GM12878 (cell line): ENCODE data around the gene CLECL1. TPM values are rescaled to one million over a fixed set of nuclear protein-coding genes. Genes with fewer than 3 reads are reported as not detected.
A peak's percentile ranks its signal among the peaks of the same experiment; 100 is the strongest.

Experiments used
- BCLAF1 ChIP-seq: fragments of 450-650 bp; IDR thresholded peaks from 2 replicates; pipeline ENCODE4 v1.6.1; 2017; ENCODE audit warnings: antibody characterized with exemption, mild to moderate bottlenecking, moderate library complexity
- CREM ChIP-seq: IDR thresholded peaks from 2 replicates; pipeline ENCODE4 v1.6.1; 2014; ENCODE audit warnings: antibody characterized with exemption, low read depth
- DPF2 ChIP-seq: fragments of 450-650 bp; IDR thresholded peaks from 2 replicates; pipeline ENCODE4 v1.6.1; 2017; ENCODE audit warnings: mild to moderate bottlenecking
- FOXK2 ChIP-seq: fragments of 450-650 bp; IDR thresholded peaks from 2 replicates; pipeline ENCODE4 v1.6.1; 2017; ENCODE audit warnings: mild to moderate bottlenecking, moderate library complexity
- GATAD2B ChIP-seq: fragments of 450-650 bp; conservative IDR thresholded peaks from 2 replicates; pipeline ENCODE4 v1.6.1; 2017; ENCODE audit warnings: low read depth, mild to moderate bottlenecking, moderate library complexity
- HCFC1 ChIP-seq: fragments of 150-350 bp; IDR thresholded peaks from 2 replicates; pipeline ENCODE4 v1.6.1; 2014; ENCODE audit warnings: low read length
- IKZF2 ChIP-seq, 2 experiments: fragments of 450-650 bp; IDR thresholded peaks; 2 replicates each; pipeline ENCODE4 v1.6.1; 2017; ENCODE audit warnings: mild to moderate bottlenecking in 2 of 2, moderate library complexity in 2 of 2
- IRF4 ChIP-seq: IDR thresholded peaks from 2 replicates; pipeline ENCODE4 v1.6.1; 2011; ENCODE audit warnings: low read depth, low read length
- MEF2B ChIP-seq: fragments of 450-650 bp; IDR thresholded peaks from 2 replicates; pipeline ENCODE4 v1.6.1; 2018; ENCODE audit warnings: mild to moderate bottlenecking, moderate library complexity; ENCODE audit not compliant: partially characterized antibody, poor library complexity, severe bottlenecking
- MYB ChIP-seq: fragments of 150-350 bp; IDR thresholded peaks from 2 replicates; pipeline ENCODE4 v1.6.1; 2014; ENCODE audit warnings: mild to moderate bottlenecking, low read depth, low read length, borderline replicate concordance
- PAX5 ChIP-seq: IDR thresholded peaks from 2 replicates; pipeline ENCODE4 v1.6.1; 2011; ENCODE audit warnings: low read depth, low read length, borderline replicate concordance
- PML ChIP-seq: IDR thresholded peaks from 2 replicates; pipeline ENCODE4 v1.6.1; 2012; ENCODE audit warnings: low read length, inconsistent platforms
- POLR2A ChIP-seq: IDR thresholded peaks from 2 replicates; pipeline ENCODE4 v1.6.1; 2011; ENCODE audit warnings: low read depth, mild to moderate bottlenecking, low read length
- POLR2AphosphoS2 ChIP-seq: IDR thresholded peaks from 2 replicates; pipeline ENCODE4 v1.6.1; 2011; ENCODE audit warnings: low read depth, mild to moderate bottlenecking, low read length, improper control_type of control experiment, moderate library complexity
- REST ChIP-seq: IDR thresholded peaks from 2 replicates; pipeline ENCODE4 v1.6.1; 2012; ENCODE audit warnings: mild to moderate bottlenecking, low read depth, low read length
- RUNX3 ChIP-seq: IDR thresholded peaks from 2 replicates; pipeline ENCODE4 v1.6.1; 2012; ENCODE audit warnings: low read length, inconsistent platforms
- TAF1 ChIP-seq: IDR thresholded peaks from 2 replicates; pipeline ENCODE4 v1.6.1; 2011; ENCODE audit warnings: mild to moderate bottlenecking, low read depth, low read length, borderline replicate concordance
- TCF3 ChIP-seq: IDR thresholded peaks from 2 replicates; pipeline ENCODE4 v1.6.1; 2012; ENCODE audit warnings: low read depth, mild to moderate bottlenecking, low read length, borderline replicate concordance; ENCODE audit not compliant: insufficient read depth
- ZBTB11 ChIP-seq: fragments of 450-650 bp; formaldehyde crosslinking; IDR thresholded peaks from 2 replicates; pipeline ENCODE4 v1.5.0; 2022; ENCODE audit warnings: mild to moderate bottlenecking, missing genetic modification characterization
- ZNF217 ChIP-seq: fragments of 450-650 bp; IDR thresholded peaks from 2 replicates; pipeline ENCODE4 v1.6.1; 2017; ENCODE audit warnings: antibody characterized with exemption, mild to moderate bottlenecking
- polyA plus RNA-seq, 11 experiments: library from polyadenylated mRNA; depleted of rRNA in 4 of 11; unstranded in 6 of 11; stranded (reverse) in 5 of 11; fragments of >200 nt; fragmentation: Nextera tagmentation in 4 of 11; fragmentation: Illumina TruSeq in 1 of 11; extraction: Ambion mirVana in 4 of 11; extraction: Trizol in 1 of 11; gene quantifications; 1 replicate in 1 of 11; 2 replicates in 10 of 11; pipeline versions ENCODE4 v1.2.1 to v1.2.3, GENCODE V29; 2011 to 2016; ENCODE audit warnings: inconsistent platforms in 2 of 11, missing spikeins in 2 of 11, low read depth in 1 of 11
- total RNA-seq, 4 experiments: library from RNA; depleted of rRNA in 3 of 4; stranded (reverse); fragments of >200 nt in 3 of 4; fragmentation: Illumina TruSeq in 1 of 4; extraction: Trizol in 1 of 4; gene quantifications; 2 replicates each; pipeline versions ENCODE4 v1.2.1 to v1.2.3, GENCODE V29; 2013 to 2021
- TF ChIP-seq, protein P1 (sequence below): fragments of 450-650 bp; IDR thresholded peaks from 2 replicates; pipeline ENCODE4 v1.6.1; 2017; ENCODE audit warnings: mild to moderate bottlenecking, low read depth, inconsistent platforms; ENCODE audit not compliant: poor library complexity, severe bottlenecking

The CLECL1 gene
- total and polyA plus RNA-seq, 10 of the 15 experiments (the other 5 are each of a cell fraction or from before 2014, with no cell fraction given) = 4.6 to 56.5 (median 46.4) TPM

DNA sequence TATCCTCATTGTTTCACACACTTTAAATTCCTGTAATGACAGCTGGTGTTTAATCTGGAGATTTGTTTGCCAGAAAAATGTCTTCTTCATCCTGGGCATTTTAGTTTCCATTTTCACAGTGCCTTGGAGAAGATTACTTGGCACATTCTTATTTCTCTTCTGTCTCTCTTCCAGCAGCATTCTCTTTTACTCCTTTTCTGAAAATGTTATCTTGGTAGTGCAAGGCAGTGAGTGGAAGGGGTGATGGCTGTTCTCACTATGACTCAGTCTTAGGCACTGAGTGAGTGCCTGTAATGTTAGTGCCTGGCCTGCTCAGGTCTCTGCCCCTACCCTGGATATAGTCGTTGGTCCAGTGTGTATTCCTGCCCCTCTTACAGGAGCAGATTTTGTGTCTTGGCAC, 13.1 kb downstream of the CLECL1 start (continued):
- no peak for TF ChIP-seq HCFC1
- TF ChIP-seq DPF2 = peak; percentile 30; the same call in 1 of the 2 replicates
- TF ChIP-seq PAX5 = no peak
- TF ChIP-seq TCF3 = no peak
- TF ChIP-seq FOXK2 = no peak
- TF ChIP-seq RUNX3 = 0 out of 2 replicates have a peak, but pooled peaks have one; percentile 4
- TF ChIP-seq CREM = no peak
- TF ChIP-seq ZNF217 = no peak
- no peak for TF ChIP-seq BCLAF1
- TF ChIP-seq ZBTB11 (CRISPR knock-in tag) = no peak
- TF ChIP-seq, protein P1, sequence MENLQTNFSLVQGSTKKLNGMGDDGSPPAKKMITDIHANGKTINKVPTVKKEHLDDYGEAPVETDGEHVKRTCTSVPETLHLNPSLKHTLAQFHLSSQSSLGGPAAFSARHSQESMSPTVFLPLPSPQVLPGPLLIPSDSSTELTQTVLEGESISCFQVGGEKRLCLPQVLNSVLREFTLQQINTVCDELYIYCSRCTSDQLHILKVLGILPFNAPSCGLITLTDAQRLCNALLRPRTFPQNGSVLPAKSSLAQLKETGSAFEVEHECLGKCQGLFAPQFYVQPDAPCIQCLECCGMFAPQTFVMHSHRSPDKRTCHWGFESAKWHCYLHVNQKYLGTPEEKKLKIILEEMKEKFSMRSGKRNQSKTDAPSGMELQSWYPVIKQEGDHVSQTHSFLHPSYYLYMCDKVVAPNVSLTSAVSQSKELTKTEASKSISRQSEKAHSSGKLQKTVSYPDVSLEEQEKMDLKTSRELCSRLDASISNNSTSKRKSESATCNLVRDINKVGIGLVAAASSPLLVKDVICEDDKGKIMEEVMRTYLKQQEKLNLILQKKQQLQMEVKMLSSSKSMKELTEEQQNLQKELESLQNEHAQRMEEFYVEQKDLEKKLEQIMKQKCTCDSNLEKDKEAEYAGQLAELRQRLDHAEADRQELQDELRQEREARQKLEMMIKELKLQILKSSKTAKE = no peak
- no peak for TF ChIP-seq POLR2AphosphoS2
- TF ChIP-seq TAF1 = no peak
- TF ChIP-seq IKZF2 (IDR thresholded peaks at IDR 0.05) = no peak; a peak in 1 of 4 replicates
- TF ChIP-seq MEF2B = no peak
- peak; percentile 88 for TF ChIP-seq IRF4
- TF ChIP-seq REST = no peak
- no peak for TF ChIP-seq MYB
- peak; percentile 42; the same call in 1 of the 2 replicates for TF ChIP-seq PML
- 0 out of 2 replicates have a peak, but pooled peaks have one; percentile 19 for TF ChIP-seq GATAD2B
- TF ChIP-seq POLR2A = peak; percentile 64; the same call in 1 of the 2 replicates
